ENCODE measurements around the gene LDLR.

GRCh38 chr19:11046605-11047354 lies 42.5 kb upstream of the LDLR start:
- TF ChIP-seq POLR2A (IDR thresholded peaks at IDR 0.05) (no peak), CTCF (IDR thresholded peaks at IDR 0.05) (no peak)
